BLaER1 treated with 17β-estradiol and CSF1 and Interleukin-3, amounts not matched to agents 10 nM and 100 nM (cell line): ENCODE results near the gene FXYD6.

Experiments
- H3K27ac ChIP-seq, 11 experiments: shearing (Covaris generic); formaldehyde crosslinking; 2 replicates each; pipeline ENCODE4 v1.8.1; 2022
- H3K27me3 ChIP-seq, 11 experiments: shearing (Covaris generic); formaldehyde crosslinking; 2 replicates each; pipeline ENCODE4 v1.8.1; 2022
- H3K36me3 ChIP-seq, 11 experiments: shearing (Covaris generic); formaldehyde crosslinking; 2 replicates each; pipeline ENCODE4 v1.8.1; 2022
- H3K4me1 ChIP-seq, 10 experiments: shearing (Covaris generic); formaldehyde crosslinking; 2 replicates each; pipeline ENCODE4 v1.8.1; 2022
- H3K4me2 ChIP-seq, 11 experiments: shearing (Covaris generic); formaldehyde crosslinking; 2 replicates each; pipeline ENCODE4 v1.8.1; 2022
- H3K4me3 ChIP-seq, 10 experiments: shearing (Covaris generic); formaldehyde crosslinking; 2 replicates each; pipeline ENCODE4 v1.8.1; 2022
- H3K9ac ChIP-seq, 11 experiments: shearing (Covaris generic); formaldehyde crosslinking; 2 replicates each; pipeline ENCODE4 v1.8.1; 2022
- H3K9me3 ChIP-seq, 11 experiments: shearing (Covaris generic); formaldehyde crosslinking; replicated peaks in 1 of 11; 2 replicates each; pipeline ENCODE4 v1.8.1; 2022
- H4K20me1 ChIP-seq, 11 experiments: shearing (Covaris generic); formaldehyde crosslinking; 2 replicates each; pipeline ENCODE4 v1.8.1; 2022
- Cebpa-rat ChIP-seq, 11 experiments: shearing (Covaris generic); IDR thresholded peaks; 2 replicates each; pipeline ENCODE4 v1.8.1; 2022

The FXYD6 gene

DNA sequence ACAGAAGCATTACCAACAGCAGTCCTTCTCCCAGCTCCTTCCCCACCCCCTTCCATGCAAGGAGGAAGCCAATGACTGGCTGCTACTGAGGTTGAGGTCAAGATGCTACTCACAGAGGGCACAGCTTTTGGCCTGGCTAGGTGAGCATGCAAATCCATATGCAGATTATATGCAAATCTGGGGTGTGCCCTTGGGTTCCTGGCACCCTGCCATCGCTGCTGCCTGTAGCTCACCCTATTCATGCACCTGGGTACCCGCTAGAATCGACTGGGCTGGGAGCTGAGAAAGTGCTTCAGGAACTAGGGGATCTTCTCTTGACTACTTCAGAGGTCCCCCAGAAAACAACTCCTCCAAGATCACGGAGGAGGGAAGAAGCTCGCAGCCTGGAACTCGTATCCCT lies 83.5 kb downstream of the FXYD6 start:
- Histone ChIP-seq H3K9me3 (no peaks in the 10 kb centered on the region), H3K4me2 (no peak overlapping the region), H3K9ac (no peak overlapping the region), H4K20me1 (peaks cover 0 to 17% (median 0%) of the 10 kb centered on the region in 11 experiments; a peak in 8 of 22 replicates), H3K4me3 (no peak overlapping the region), H3K4me1 (no peaks in the 10 kb centered on the region), H3K27ac (no peak overlapping the region), H3K27me3 (peaks cover 35 to 47% (median 44%) of the 10 kb centered on the region in 11 experiments), H3K36me3 (no peaks in the 10 kb centered on the region)
- no peak for TF ChIP-seq Cebpa-rat (IDR thresholded peaks at IDR 0.05)

DNA sequence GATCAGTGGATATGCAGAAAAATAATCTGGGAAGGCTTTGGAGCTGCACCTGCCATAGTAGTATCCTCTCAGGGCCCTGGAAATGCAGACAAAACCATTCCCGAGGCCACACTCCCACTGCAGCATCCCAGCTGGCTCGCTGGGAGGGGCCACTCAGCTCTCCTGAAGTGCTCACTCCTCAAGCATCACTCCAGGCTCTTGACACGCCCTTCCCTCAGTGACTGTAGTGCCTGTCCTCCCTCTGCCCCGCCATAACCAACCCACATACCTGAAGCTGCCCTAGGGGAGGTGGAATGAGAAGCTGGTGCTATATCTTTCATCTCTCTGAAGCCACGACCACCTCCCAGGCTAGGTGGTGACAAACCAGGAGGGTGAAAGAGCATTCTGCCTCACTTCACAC lies 84.2 kb downstream of the FXYD6 start:
- no peak overlapping the region for H3K4me2 ChIP-seq
- H3K9me3 ChIP-seq = no peaks in the 10 kb centered on the region
- H3K9ac ChIP-seq = no peak overlapping the region
- H3K36me3 ChIP-seq = no peaks in the 10 kb centered on the region
- no peak overlapping the region for H3K27ac ChIP-seq
- no peak overlapping the region for H3K4me3 ChIP-seq
- TF ChIP-seq Cebpa-rat (IDR thresholded peaks at IDR 0.05) = no peak
- no peaks in the 10 kb centered on the region for H3K4me1 ChIP-seq
- H3K27me3 ChIP-seq = peaks cover 27 to 40% (median 37%) of the 10 kb centered on the region in 11 experiments
- H4K20me1 ChIP-seq = peaks cover 0 to 13% (median 0%) of the 10 kb centered on the region in 11 experiments; a peak in 7 of 22 replicates

DNA sequence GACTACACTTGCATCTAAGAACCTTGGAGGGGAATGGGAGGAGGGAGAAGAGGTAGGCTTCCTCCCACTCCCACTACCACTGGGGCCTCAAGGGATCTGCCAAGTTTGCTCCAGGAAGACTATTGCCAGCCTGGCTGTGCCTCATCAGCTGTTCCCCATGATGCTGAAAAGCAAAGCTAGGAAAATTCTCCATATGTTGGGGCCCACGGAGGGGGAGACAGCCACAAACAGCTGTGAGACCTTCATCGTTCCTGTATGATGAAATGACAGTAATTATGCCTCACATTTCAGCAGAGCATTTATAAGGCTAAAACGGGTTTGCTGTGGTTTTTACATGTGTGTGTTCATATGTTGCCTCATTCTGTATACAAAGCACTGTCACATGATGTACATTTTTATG lies 86.2 kb downstream of the FXYD6 start:
- H3K27me3 ChIP-seq = peaks cover 7 to 20% (median 17%) of the 10 kb centered on the region in 11 experiments

DNA sequence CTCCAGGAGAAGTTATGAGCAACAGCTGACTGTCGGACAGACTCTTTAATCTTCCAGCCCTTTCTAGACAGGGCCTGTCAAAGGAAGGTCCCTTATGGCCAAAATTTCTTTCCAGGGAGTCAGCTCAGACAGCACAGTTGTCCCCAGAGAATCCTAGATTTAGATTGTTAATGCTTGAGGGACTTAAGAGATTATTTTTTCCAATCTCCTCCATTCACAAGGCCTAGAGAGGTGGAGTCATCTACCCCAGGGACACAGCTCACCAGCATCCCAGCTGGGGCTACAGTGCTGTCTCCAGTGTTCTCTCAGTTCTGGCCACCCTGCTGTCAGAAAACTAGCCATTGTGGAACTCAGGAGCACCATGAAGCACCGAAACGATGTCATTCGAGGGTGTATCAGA lies 87.2 kb downstream of the FXYD6 start:
- no peak for TF ChIP-seq Cebpa-rat (IDR thresholded peaks at IDR 0.05)
- no peak overlapping the region for H3K27ac ChIP-seq
- H3K9ac ChIP-seq = no peak overlapping the region
- no peaks in the 10 kb centered on the region for H3K36me3 ChIP-seq
- no peaks in the 10 kb centered on the region; a peak in 1 of 22 replicates for H4K20me1 ChIP-seq
- H3K4me2 ChIP-seq = no peak overlapping the region
- H3K4me3 ChIP-seq = no peak overlapping the region
- peaks cover 0 to 10% (median 7%) of the 10 kb centered on the region in 11 experiments; a peak in 16 of 22 replicates for H3K27me3 ChIP-seq
- H3K4me1 ChIP-seq = no peaks in the 10 kb centered on the region
- H3K9me3 ChIP-seq = no peaks in the 10 kb centered on the region

More for the DNA sequence above, 86.2 kb downstream of the FXYD6 start:
- no peak overlapping the region for H3K4me2 ChIP-seq
- H3K4me3 ChIP-seq = no peak overlapping the region
- no peaks in the 10 kb centered on the region for H3K4me1 ChIP-seq
- H3K9ac ChIP-seq = no peak overlapping the region
- TF ChIP-seq Cebpa-rat (IDR thresholded peaks at IDR 0.05) = no peak
- H4K20me1 ChIP-seq = no peaks in the 10 kb centered on the region; a peak in 2 of 22 replicates
- H3K36me3 ChIP-seq = no peaks in the 10 kb centered on the region
- no peak overlapping the region for H3K27ac ChIP-seq
- no peaks in the 10 kb centered on the region for H3K9me3 ChIP-seq
